Prostate gland (tissue), 2 donors: ENCODE data around the gene ZFP62. TPM values are rescaled to one million over a fixed set of nuclear protein-coding genes. Genes with fewer than 3 reads are reported as not detected.

Source experiments
- DNase-seq: peaks from one replicate; pipeline ENCODE4 v3.0.0-alpha.2; 2019; ENCODE audit warnings: low spot score
- H3K27ac ChIP-seq, 2 donors: fragments of 200-600 bp; sonication (generic); 2 replicates each; pipeline ENCODE4 v1.5.1; 2017 to 2019
- H3K27me3 ChIP-seq: fragments of 200-600 bp; sonication (generic); replicated peaks from 2 replicates; pipeline ENCODE4 v1.5.1; 2019; ENCODE audit not compliant: insufficient read depth
- H3K36me3 ChIP-seq, 2 donors: fragments of 200-600 bp; sonication (generic); 1 replicate in 1 of 2; 2 replicates in 1 of 2; pipeline versions ENCODE4 v1.5.1 to v1.8.1; 2017 to 2019
- H3K4me1 ChIP-seq: fragments of 200-600 bp; sonication (generic); replicated peaks from 2 replicates; pipeline ENCODE4 v1.5.1; 2019
- H3K4me3 ChIP-seq, 2 donors: fragments of 200-600 bp; sonication (generic); 2 replicates each; pipeline ENCODE4 v1.5.1; 2017 to 2019
- H3K9me3 ChIP-seq: fragments of 200-600 bp; sonication (generic); 2 replicates; pipeline ENCODE4 v1.5.1; 2017
- POLR2A ChIP-seq: fragments of 450-650 bp; IDR thresholded peaks from one replicate; pipeline ENCODE4 v1.6.1; 2016; ENCODE audit warnings: antibody characterized with exemption, mild to moderate bottlenecking
- POLR2AphosphoS5 ChIP-seq: sonication (generic); formaldehyde crosslinking; IDR thresholded peaks from one replicate; pipeline ENCODE4 v1.6.1; 2017; ENCODE audit warnings: antibody characterized with exemption
- WGBS: methylation state at CpG from one replicate; pipeline ENCODE4 v1.1.5; 2018; 5-methylcytosine and 5-hydroxymethylcytosine counted together
- intact Hi-C: fragments of 100-400 bp; cut with DNase I; formaldehyde crosslinking; loops from one replicate; pipeline ENCODE4 v1.14.2; 2022
- total RNA-seq, 2 donors: library from RNA; depleted of rRNA; stranded (reverse); fragments of >200 nt; gene quantifications; one replicate each; pipeline ENCODE4 v1.1.0, GENCODE V29; 2016
- TF ChIP-seq, protein P1 (sequence below), 4 experiments: fragments of 200-600 bp in 2 of 4; fragments of 450-650 bp in 2 of 4; sonication (generic) in 2 of 4; IDR thresholded peaks; 1 replicate in 3 of 4; 2 replicates in 1 of 4; pipeline ENCODE4 v1.5.1; 2016 to 2019; ENCODE audit warnings: antibody characterized with exemption in 4 of 4, mild to moderate bottlenecking in 2 of 4, moderate library complexity in 2 of 4

The ZFP62 gene
- total RNA-seq, 2 donors from 2014 or later: 24.5 to 28.1 TPM

- Histone ChIP-seq H3K4me1 (no peaks in the 10 kb centered on the region), H3K4me3 (peak overlapping the region; percentile 77 to 91), H3K27me3 (no peaks in the 10 kb centered on the region), H3K9me3 (no peaks in the 10 kb centered on the region), H3K27ac (peak overlapping the region; percentile 89 to 90), H3K36me3 (no peaks in the 10 kb centered on the region)
- TF ChIP-seq POLR2A: no peak
- TF ChIP-seq, protein P1, sequence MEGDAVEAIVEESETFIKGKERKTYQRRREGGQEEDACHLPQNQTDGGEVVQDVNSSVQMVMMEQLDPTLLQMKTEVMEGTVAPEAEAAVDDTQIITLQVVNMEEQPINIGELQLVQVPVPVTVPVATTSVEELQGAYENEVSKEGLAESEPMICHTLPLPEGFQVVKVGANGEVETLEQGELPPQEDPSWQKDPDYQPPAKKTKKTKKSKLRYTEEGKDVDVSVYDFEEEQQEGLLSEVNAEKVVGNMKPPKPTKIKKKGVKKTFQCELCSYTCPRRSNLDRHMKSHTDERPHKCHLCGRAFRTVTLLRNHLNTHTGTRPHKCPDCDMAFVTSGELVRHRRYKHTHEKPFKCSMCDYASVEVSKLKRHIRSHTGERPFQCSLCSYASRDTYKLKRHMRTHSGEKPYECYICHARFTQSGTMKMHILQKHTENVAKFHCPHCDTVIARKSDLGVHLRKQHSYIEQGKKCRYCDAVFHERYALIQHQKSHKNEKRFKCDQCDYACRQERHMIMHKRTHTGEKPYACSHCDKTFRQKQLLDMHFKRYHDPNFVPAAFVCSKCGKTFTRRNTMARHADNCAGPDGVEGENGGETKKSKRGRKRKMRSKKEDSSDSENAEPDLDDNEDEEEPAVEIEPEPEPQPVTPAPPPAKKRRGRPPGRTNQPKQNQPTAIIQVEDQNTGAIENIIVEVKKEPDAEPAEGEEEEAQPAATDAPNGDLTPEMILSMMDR (IDR thresholded peaks at IDR 0.05): no peak
- TF ChIP-seq POLR2AphosphoS5: no peak
- WGBS: 2% methylated on average over 18 of the region's 18 CpGs
- no peak for DNase-seq
- intact Hi-C loops: loop anchor here (2.0 to 10.0 kb wide), 4 partner anchors 58 to 384 kb away; partner anchors contain the start of genes MGAT1 and RACK1
These were observed 696 bp downstream of the ZFP62 start for GRCh38 chr5:180860273-180860886.

DNA sequence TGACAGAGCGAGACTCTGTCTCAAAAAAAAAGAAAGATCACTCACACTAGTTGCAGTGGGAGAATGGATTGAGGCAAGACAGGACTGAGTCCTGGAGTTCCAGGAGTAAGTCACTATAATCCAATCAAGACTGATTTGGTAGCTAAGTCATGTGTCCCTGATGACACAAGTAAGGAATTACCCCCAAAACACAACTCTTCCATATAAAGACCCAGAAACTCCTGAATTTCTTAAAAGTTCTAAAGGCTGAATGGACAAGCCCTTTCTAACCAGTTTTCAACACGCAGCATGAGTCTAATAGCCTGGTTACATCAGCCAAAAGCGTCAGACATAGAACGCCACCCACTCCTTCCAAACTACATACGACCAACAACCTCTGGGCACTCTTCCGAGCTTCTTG is 2.5 kb downstream of the ZFP62 start:
- Histone ChIP-seq H3K4me3 (no peak overlapping the region), H3K27me3 (no peaks in the 10 kb centered on the region), H3K27ac (no peak overlapping the region), H3K36me3 (no peaks in the 10 kb centered on the region), H3K4me1 (no peaks in the 10 kb centered on the region), H3K9me3 (no peaks in the 10 kb centered on the region)
- no peak for DNase-seq
- intact Hi-C loops: no loop called here
- 98% methylated on average over 6 of the region's 6 CpGs for WGBS
- TF ChIP-seq, protein P1 (IDR thresholded peaks at IDR 0.05): no peak
- TF ChIP-seq POLR2AphosphoS5 (no peak), POLR2A (no peak)

- WGBS: 95% methylated on average over 1 of the region's 1 CpG
These were observed 7.3 kb downstream of the ZFP62 start for GRCh38 chr5:180853848-180854176.

GRCh38 chr5:180853121-180853847 is 7.8 kb downstream of the ZFP62 start:
- no peak for DNase-seq
- no peak for TF ChIP-seq POLR2A
- TF ChIP-seq POLR2AphosphoS5: no peak
- TF ChIP-seq, protein P1 (IDR thresholded peaks at IDR 0.05): no peak
- H3K27ac ChIP-seq: no peak overlapping the region
- no peak overlapping the region for H3K4me3 ChIP-seq
- H3K27me3 ChIP-seq: no peaks in the 10 kb centered on the region
- no peaks in the 10 kb centered on the region for H3K9me3 ChIP-seq
- no peaks in the 10 kb centered on the region for H3K4me1 ChIP-seq
- intact Hi-C loops: no loop called here
- 87% methylated on average over 13 of the region's 13 CpGs for WGBS
- H3K36me3 ChIP-seq: peaks cover 10 to 22% of the 10 kb centered on the region in 2 donors

More at GRCh38 chr5:180853848-180854176, 7.3 kb downstream of the ZFP62 start:
- intact Hi-C loops: no loop called here
- TF ChIP-seq POLR2AphosphoS5 (no peak), POLR2A (no peak)
- TF ChIP-seq, protein P1 (IDR thresholded peaks at IDR 0.05): no peak
- Histone ChIP-seq H3K27me3 (no peaks in the 10 kb centered on the region), H3K27ac (no peak overlapping the region), H3K4me1 (no peaks in the 10 kb centered on the region), H3K36me3 (peaks cover 10 to 22% of the 10 kb centered on the region in 2 donors), H3K9me3 (no peaks in the 10 kb centered on the region), H3K4me3 (no peak overlapping the region)
- no peak for DNase-seq

DNA sequence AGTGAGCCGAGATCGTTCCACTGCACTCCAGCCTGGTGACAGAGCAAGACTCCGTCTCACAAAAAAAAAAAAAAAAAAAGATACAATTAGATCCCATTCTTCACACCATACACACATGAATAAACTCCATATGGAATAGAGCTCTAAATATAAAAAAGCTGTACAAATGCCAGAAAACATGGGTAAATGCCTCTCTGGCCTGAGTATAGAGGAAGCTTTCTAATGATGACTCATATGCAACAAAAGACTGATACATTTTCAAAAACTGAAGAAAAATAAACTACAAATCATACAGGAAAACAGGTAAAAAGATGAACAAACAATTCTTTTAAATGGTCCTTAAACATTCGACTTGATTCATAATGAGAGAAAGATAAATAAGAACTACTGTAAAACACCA is 8.6 kb downstream of the ZFP62 start:
- Histone ChIP-seq H3K4me1 (no peaks in the 10 kb centered on the region), H3K27me3 (no peaks in the 10 kb centered on the region), H3K4me3 (no peak overlapping the region), H3K9me3 (no peaks in the 10 kb centered on the region), H3K27ac (no peak overlapping the region), H3K36me3 (peaks cover 10 to 22% of the 10 kb centered on the region in 2 donors)
- TF ChIP-seq, protein P1 (IDR thresholded peaks at IDR 0.05): no peak
- TF ChIP-seq POLR2AphosphoS5: no peak
- TF ChIP-seq POLR2A: no peak
- WGBS: 93% methylated on average over 4 of the region's 4 CpGs
- DNase-seq: no peak
- intact Hi-C loops: no loop called here
